Measurements from ENCODE around the gene GLIS1. TPM values are rescaled to one million over a fixed set of nuclear protein-coding genes. Genes with fewer than 3 reads are reported as not detected.

Gene GLIS1
- total and polyA plus RNA-seq, 2 of the 8 experiments (the other 6 are each of a cell fraction or from before 2014, with no cell fraction given): 0.15 to 0.22 TPM

- CTCF ChIA-PET (ENCODE audit: partially characterized antibody): interaction anchor here (0.8 to 1.9 kb wide), 8 partner anchors 9 to 127 kb away, joined by 3 to 5 read pairs (median 4); no protein-coding TSS in a partner anchor
- peak overlapping the region; percentile 67; the same call in 1 of the 2 replicates for H2AFZ ChIP-seq (ENCODE audit: low read length)
- TF ChIP-seq SIX5 (IDR thresholded peaks at IDR 0.05; ENCODE audit: low read depth, low read length) (no peak), HDAC6 (IDR thresholded peaks at IDR 0.05; ENCODE audit: low read depth, low read length) (no peak), CHD1 (IDR thresholded peaks at IDR 0.05; ENCODE audit: low read depth, low read length) (no peak), SAP30 (IDR thresholded peaks at IDR 0.05; ENCODE audit: insufficient read depth, insufficient replicate concordance, low read length) (no peak), CBX5 (IDR thresholded peaks at IDR 0.05; ENCODE audit: low read depth, low read length) (no peak), CEBPB (IDR thresholded peaks at IDR 0.05; ENCODE audit: low read depth, low read length) (no peak), POLR2A (IDR thresholded peaks at IDR 0.05; ENCODE audit: control extremely low read depth in 1 of 2, low read depth in 2 of 2, low read length in 2 of 2) (no peak), BCL11A (IDR thresholded peaks at IDR 0.05; ENCODE audit: low read depth in 2 of 2, low read length in 2 of 2) (no peak)
Measured at GRCh38 chr1:53508991-53509666, 229.8 kb downstream of the GLIS1 start.

More at GRCh38 chr1:53508991-53509666, 229.8 kb downstream of the GLIS1 start:
- no peak overlapping the region for H3K56ac ChIP-seq (replicated peaks; ENCODE audit: insufficient read length, low read depth, low read length)
- no peaks in the 10 kb centered on the region for H3K23me2 ChIP-seq (ENCODE audit: low read depth, low read length)
- H3K9me3 ChIP-seq (ENCODE audit: insufficient read depth in 2 of 2, low read depth in 1 of 2, low read length in 1 of 2): no peaks in the 10 kb centered on the region
- H3K27ac ChIP-seq (ENCODE audit: low read depth, low read length): no peak overlapping the region
- 0 out of 2 replicates have a peak overlapping the region, but pooled peaks have one; percentile 61 for H2BK20ac ChIP-seq (ENCODE audit: low read length)
- H3K4me2 ChIP-seq (ENCODE audit: insufficient read depth in 1 of 2, low read depth in 2 of 2, low read length in 2 of 2): no peak overlapping the region
- no peak overlapping the region for H3K4ac ChIP-seq (replicated peaks; ENCODE audit: insufficient read length, low read depth, low read length)
- no peak overlapping the region for H4K8ac ChIP-seq (ENCODE audit: extremely low read depth, insufficient read depth, low read length)
- H3K18ac ChIP-seq (ENCODE audit: extremely low read depth, low read length): no peak overlapping the region
- peak overlapping the region; percentile 55; the same call in 1 of the 2 replicates for H2BK12ac ChIP-seq (ENCODE audit: low read depth, low read length)
- FAIRE-seq (no peak), DNase-seq (ENCODE audit: low read depth in 1 of 2, low spot score in 2 of 2) (no peak)
- no peaks in the 10 kb centered on the region for H4K20me1 ChIP-seq (replicated peaks in 1 of 2; ENCODE audit: control insufficient read depth in 1 of 2, insufficient read depth in 2 of 2, low read length in 2 of 2)
- H2AK5ac ChIP-seq (ENCODE audit: low read depth, low read length): no peak overlapping the region
- peak overlapping the region; percentile 72; the same call in 1 of the 2 replicates for H2BK15ac ChIP-seq (ENCODE audit: low read length)
- peak overlapping the region in 1 of 4 experiments; percentile 14; a peak in 1 of 7 replicates for H3K9ac ChIP-seq (replicated peaks in 1 of 4; ENCODE audit: extremely low read depth in 1 of 4, low read depth in 3 of 4, low read length in 3 of 4)
- no peak overlapping the region for H3K4me3 ChIP-seq (ENCODE audit: extremely low read depth in 1 of 4, insufficient read depth in 2 of 4, low read depth in 3 of 4, low read length in 4 of 4)
- no peaks in the 10 kb centered on the region for H3K27me3 ChIP-seq (replicated peaks in 1 of 4; ENCODE audit: control insufficient read depth in 3 of 4, extremely low read depth in 1 of 4, insufficient read depth in 3 of 4, low read length in 3 of 4)
- H2BK5ac ChIP-seq (ENCODE audit: low read depth, low read length): peak overlapping the region; percentile 63; the same call in 1 of the 2 replicates
- 87% methylated on average over 23 of the region's 23 CpGs; no CpG with 5 or more reads in 1 of the 2 experiments for WGBS, 2 experiments (ENCODE audit: extremely low coverage in 1 of 2, insufficient coverage in 1 of 2, insufficient read length in 1 of 2, insufficient replicate concordance in 2 of 2, low coverage in 1 of 2, low lambda C conversion rate in 2 of 2, missing lambda C conversion rate in 1 of 2)
- POLR2A ChIA-PET (ENCODE audit: partially characterized antibody): interaction anchor here (0.5 to 0.7 kb wide), 2 partner anchors 24 to 135 kb away, joined by 3 read pairs; no protein-coding TSS in a partner anchor
- H3K23ac ChIP-seq (ENCODE audit: insufficient read length): no peak overlapping the region
- H3K36me3 ChIP-seq (ENCODE audit: control insufficient read depth in 2 of 4, insufficient read depth in 4 of 4, low read length in 3 of 4): no peaks in the 10 kb centered on the region
- no peaks in the 10 kb centered on the region for H3K79me2 ChIP-seq (ENCODE audit: control insufficient read depth in 1 of 2, insufficient read depth in 2 of 2, low read length in 2 of 2)
- H4K91ac ChIP-seq (replicated peaks; ENCODE audit: insufficient read length, low read length): peak overlapping the region; percentile 69
- no peak overlapping the region for H3K14ac ChIP-seq (ENCODE audit: insufficient read length)
- no peaks in the 10 kb centered on the region for H3K79me1 ChIP-seq (ENCODE audit: low read depth, low read length)
- no peak overlapping the region for H4K5ac ChIP-seq (ENCODE audit: insufficient read length, low read depth, low read length)
- peaks cover 0 to 21% (median 3%) of the 10 kb centered on the region in 4 experiments; a peak in 3 of 7 replicates for H3K4me1 ChIP-seq (replicated peaks in 1 of 4; ENCODE audit: control insufficient read depth in 3 of 4, insufficient read depth in 4 of 4, low read length in 3 of 4)
- no peak overlapping the region for H2BK120ac ChIP-seq (replicated peaks; ENCODE audit: low read depth, low read length)

All from H1 (cell line).